RKO (cell line): ENCODE measurements around the gene OMA1.
A peak's percentile ranks its signal among the peaks of the same experiment; 100 is the strongest.
"Not testable (repeated sequence)": the region's sequence is repeated elsewhere in the genome, so short reads cannot be mapped to it uniquely, and the experiment has no call there.

Source experiments
- DNase-seq: peaks from one replicate; pipeline ENCODE4 v3.0.0-alpha.2; 2016; ENCODE audit warnings: low spot score

OMA1 gene

DNA sequence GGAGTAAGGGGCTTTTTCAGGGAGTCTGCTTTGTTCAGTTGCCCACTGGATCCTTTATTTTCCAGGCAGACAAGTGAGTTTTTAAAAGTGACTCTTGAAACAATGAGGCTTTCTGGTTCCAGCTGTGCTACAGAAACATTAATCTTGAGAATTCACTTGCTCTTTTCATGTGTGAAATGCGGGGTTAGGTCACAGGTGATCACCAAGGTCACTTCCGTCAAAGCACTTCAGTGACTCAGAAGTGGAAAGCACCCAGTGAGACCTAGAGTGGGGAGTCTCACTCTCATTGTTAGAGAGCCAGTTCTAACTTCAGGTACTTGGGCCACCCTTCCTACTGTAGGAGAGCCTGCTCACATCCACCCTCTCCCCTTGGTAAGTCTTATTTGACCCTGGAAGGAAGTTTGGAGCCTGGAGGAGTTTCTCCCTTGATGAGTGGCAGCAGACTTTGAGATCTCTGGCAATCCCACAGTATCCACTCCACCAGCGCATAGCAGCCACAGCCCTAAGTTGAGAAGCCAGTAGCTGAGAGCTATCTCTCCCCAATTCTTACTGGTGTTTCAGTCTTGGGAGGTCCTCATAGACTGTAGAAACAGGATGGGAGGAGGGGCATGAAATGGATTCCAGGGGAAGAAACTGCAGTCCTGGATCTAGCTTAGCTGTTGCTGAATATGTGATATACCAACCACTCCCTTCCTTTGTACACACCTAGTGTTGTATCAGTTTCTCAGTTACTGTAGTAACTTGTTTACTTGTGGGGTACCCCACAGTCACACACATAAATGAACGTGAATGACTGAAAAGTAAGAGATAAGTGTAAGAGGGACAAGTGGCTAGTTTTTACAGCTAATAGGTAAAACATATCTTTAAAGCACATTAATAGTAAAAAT lies 27.4 kb upstream of the OMA1 start:
- DNase-seq: no peak

DNA sequence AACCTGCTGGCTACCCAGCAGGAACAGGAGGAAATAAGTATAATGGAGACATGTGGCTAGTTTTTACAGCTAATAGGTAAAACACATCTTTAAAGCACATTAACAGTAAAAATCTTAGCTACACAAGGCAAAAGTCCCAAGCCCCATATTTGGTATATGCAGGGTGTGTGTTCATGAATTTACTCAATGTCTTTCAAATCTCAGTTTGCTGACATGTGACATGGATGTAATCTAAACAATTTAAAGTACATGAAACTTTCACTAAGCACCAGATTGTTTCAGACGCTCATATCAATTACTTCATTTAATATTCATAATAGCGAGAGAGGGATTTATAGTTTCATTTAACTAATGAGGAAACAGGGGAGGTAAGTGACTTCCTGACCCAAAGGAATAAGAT lies 26.6 kb upstream of the OMA1 start:
- no peak for DNase-seq

DNA sequence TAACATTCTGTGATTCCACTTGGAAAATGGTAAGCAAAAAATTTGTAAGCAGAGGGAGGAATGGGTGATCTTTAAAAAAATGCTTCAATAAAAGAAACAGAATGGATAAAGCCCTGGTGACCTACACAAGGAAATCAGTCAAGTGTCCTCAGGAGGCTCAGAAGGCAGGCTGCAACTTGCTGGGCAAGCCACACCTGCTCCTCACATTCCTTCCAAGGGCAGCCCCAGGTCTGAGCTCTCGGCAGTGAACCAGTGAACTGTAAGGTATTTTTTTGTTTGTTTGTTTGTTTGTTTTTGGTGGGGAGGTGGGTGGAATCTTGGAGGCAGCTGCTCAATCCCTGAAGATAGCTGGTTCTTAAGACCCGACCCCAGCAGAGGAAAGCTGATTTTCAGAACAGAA lies 26.2 kb upstream of the OMA1 start:
- DNase-seq: no peak

DNA sequence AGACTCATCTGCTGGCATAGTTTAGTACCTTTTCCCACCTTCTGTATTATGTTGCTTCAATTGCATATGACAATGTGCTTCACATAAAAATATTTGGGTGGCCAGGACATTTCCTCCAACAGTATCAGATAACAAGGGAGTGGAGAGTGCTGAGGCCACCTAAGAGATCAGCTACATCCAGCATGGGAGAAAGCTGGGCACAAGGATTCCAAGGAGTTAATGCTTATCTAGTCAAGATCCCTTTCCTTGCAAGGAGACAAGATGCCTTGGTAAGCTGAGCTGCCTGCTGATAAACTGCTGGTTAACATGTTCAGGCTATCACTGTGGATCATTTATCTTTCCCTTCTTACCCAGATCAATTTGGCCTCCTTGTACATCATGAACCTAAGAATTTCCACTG lies 25.1 kb upstream of the OMA1 start:
- DNase-seq: no peak

DNA sequence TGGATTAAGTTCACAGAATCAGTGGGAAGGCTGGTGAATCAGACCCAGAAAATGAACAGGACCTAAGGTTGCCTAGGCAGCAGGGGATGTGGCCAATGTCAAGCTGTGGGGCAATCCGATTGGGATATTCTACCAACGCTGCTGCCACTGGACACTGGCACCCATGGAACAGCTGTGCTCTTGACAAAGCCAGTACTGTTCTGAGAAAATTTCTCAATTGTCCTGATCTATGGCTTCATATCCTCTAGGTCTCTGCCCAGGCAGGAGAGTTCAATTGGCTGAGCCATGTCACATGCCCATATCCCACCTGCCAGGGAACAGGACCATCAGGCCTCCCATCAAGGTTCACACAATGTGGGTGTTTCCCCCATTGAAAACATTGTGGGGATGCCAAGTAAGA lies 24.3 kb upstream of the OMA1 start:
- no peak for DNase-seq

DNA sequence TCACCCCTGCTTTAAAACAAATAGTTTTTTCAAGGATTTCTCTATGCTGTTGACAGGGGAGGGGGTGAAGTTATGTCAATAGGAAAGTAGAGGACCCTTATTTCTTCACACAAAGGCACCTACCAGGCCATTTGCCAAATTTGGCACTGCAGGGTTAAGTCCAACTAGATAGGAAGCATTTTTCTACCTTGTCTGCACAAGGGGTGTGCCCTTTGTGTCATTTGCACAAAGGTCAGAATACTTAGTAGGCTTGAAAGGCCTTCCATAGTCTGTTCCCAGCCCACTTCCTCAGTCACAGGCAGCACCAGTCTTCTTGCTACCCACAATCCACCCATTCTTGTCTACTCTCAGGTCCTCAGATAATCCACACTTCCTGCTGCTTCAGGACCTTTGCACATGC lies 23.6 kb upstream of the OMA1 start:
- no peak for DNase-seq

DNA sequence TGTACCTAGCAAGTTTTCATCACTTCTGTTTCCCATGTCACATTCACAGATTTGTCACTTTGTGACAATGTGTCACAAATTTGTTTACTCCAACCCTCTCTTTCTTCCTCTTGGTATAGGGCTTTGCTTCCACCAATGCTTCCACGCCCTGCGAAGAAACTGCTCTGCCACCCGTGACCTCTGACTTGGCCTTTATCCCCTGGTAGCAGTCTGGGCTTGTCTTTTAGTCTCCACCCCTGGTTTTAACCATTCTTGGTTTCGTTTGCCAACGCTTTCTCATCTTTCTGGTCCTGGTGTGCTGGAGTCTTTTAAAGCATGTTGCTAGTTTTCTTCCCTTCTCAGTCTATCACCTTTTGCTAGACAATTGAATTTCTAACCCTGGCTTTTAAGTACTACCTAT lies 22.4 kb upstream of the OMA1 start:
- DNase-seq: no peak

DNA sequence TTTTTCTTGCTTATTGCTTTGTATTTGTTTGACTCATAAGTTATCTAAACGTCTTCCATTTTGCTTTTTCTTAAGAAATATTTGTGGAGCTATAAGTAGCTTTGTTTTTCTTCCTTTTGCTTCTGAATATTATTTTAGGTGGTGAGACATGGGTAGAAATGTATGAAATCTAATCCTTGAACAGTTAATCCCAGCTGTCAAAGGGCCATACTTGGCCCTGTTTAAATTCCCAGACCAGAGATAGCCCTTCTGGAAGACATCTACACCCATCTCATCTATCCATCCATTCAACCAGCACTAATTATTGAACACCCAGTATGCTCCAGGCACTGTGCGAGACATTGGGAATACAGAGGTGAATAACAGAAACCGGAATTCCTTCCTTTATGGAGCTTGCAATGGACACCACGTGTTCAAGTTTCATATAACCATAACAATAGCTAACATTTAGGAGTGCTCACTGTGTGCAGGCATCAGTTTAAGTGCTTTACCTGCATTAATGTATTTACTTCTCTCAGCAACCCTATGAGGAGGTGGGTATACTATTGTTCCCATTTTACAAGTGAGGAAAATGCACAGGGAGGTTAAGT lies 21.8 kb upstream of the OMA1 start:
- no peak for DNase-seq

DNA sequence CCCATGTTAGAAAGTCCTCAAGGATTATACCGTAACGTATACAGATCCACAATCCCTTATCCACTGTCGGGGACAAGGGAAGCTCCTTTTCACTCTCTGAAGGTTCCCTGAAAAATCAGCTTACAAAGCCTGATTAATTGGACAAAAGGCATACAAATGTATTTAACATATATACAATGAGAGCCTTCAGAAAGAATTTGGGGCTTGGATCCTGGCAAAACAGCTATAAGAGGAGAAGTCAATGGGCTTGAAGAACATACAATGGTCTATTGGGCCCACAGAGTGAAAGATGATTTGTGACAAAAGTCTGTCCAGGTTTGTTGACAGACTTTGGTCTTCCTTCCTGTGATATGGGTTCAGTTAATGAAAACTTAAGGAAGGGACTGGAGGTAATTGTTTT lies 19.8 kb upstream of the OMA1 start:
- no peak for DNase-seq

DNA sequence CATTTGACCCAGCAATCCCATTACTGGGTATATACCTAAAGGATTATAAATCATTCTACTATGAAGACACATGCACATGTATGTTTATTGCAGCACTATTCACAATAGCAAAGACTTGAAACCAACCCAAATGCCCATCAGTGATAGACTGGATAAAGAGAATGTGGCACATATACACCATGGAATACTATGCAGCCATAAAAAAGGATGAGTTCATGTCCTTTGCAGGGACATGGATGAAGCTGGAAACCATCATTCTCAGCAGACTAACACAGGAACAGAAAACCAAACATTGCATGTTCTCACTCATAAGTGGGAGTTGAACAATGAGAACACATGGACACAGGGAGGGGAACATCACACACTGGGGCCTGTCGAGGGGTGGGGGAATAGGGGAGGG lies 17.2 kb upstream of the OMA1 start:
- DNase-seq: not testable (repeated sequence)

DNA sequence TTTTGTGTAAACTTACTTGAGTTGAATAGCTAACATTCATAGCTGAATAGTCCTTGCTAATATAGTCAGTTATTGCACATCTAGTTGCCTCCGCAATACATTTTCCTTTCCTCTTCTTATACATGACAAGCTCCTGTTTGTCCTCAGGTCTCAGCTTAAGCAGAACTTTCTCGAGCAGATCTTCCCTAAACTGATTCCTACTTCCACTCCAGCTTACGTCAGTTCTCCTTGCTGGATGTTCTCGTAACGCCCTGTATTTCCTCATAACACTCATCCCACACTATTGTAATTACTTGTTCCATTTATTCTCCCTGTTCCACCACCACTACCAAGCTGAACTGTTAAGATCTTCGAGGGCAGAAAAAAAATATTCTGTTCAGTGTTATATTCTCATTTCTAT lies 15.1 kb upstream of the OMA1 start:
- DNase-seq: no peak

DNA sequence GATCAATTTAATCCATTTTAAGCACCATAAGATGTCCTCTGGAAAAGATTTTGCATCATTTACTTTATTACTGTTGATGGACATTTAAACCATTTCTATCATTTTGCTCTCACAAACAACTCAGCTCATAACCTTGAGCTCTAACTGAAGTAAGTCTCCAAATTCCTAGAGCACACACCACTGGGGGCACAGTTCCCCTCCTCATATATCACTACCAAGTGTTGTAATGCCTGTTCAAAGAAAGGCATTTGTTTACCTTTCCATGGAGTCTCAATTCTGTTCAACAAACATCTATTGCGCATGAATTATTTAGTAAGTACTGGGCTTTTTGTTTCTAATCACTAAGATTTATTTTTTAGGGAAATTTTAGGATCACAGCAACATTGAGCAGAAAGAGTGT lies 8.9 kb upstream of the OMA1 start:
- no peak for DNase-seq

DNA sequence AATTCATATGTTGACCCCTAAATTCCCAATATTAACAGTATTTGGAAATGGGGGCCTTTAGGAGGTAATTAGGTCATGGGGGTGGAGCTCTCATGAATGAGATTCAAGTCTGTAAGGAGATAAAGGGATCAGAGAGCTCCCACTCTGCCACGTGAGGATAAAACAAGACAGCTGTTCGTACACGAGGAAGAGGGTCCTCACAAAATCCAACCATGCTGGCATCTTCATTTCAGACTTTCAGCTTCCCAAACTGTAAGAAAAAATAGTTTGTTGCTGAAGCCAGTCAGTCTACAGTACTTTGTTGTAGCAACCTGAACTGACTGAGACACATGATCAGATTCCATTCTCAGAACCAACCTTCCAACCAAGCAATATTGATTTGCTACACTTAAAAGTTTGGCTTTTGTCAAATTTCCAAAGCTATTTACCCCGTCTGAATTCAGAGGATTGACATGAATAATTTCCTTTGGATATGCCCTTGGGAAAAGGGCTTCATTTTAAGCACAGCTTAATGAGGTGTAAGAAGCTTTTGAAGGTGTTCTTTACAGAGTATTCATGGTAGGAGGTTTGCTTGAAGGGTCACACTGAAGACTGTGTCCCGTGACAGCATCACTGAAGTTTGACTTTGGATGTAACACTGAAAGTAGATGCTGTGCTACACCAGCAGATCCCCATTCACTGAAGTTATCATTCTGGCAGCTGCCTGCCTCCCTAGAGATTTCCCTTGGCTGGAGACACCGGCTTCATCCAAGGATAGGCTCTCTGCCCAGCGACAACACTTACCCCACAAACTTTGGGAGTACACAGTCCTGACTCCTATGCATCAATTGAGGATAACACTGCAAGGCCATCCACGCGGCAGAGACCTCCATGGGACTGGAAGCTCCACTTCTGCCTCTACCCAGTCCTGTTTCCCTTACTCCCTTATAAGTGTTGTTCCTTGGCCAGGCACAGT lies 4.9 kb upstream of the OMA1 start:
- DNase-seq: no peak

DNA sequence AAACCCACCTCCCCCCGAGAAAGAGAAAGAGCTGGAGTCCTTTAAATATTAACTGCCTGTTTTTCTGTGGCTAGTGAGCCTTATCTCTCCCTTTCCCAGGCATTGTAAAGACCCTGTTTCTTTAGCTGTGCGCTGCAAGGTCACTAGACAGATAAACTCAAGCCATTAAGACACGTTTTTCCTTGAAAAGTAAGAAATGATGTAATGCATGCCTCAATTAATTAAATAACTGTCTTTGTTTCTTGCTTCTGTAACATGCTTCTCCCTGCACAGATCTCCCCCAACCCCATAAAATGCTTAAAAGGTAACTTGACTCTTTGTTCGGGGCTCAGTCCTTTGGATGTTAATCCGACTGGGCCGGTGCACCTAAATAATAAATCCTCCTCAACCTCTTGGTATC lies 2.8 kb upstream of the OMA1 start:
- not testable (repeated sequence) for DNase-seq

DNA sequence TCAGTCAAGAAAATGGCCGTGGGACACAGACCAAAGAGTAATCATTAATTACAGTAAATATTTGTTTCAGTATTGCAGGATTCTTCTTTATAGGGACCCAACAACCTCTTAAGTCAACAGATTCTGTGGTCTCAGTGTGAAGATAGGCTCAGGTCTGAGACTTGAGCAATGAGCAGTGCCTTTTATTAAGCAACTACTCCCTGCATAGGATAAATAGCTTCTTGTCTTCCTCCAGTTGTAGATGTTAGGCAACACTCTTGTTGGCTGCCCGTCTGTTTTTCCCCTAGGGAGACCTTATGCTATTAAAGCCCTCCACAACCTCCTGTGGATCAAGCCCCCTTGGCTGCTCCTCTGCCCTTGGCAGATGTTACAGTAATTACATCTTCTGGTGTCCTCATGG lies 1.8 kb upstream of the OMA1 start:
- DNase-seq: no peak

DNA sequence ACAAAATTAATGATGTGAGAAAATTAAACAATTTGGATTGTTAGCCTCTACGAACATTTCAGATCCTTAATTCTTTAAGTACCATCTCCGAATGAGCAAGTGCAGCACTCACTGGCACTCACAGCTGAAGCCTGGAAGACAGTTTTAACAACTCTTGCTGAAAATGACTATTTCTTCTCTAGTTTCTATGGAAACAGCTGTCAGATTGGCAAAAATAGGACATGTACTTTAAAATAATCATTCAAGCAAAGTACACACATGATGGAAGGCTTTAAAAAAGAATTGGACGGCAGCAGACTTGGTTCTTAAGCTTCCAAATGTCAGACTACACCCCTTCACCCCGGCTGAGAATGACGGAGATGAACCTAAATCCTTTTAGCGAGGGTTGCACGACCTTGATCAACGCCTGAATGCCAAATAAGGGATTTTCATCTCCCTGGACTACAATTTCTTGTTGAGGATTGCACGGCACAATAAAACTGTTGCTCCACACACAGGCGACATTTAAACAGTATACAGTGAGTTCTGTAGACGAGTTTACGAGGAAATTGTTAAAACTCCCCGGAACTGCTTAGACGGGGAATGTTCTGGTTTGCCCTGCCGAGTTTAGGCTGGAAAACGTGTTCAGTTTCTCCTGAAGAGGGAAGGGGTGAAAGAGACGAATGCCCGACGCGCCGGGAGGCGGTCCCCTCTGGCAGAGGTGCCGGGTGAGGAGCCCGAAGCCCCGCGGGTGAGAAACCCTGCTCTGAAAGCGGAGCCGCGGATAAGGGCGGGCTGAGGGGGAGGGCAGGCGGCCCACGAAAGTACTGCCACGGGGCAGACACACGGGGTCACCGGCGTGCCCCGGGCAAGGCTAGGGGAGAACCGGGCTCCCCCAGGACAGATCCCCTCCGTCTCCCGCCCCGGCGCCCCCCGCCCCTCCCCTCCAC lies 671 bp downstream of the OMA1 start:
- peak; percentile 83 for DNase-seq

DNA sequence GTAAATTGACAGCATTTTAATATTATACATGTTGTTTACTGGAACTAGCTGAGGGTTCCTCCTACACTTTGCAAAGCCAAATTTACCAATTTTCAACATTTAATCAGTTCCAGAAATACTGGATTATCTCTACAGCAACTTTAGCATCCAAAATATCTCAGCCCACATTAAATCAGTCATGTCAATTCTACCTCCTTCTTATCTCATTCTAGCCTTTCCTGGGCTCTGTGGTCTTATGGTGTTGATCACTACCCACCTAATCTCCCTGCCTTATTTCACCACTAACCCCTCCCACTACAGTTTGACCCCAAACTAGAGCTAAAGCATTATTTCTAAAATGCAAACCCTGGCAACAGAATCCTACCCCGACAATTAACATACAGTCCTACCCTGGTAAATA lies 3.3 kb downstream of the OMA1 start:
- DNase-seq: no peak

DNA sequence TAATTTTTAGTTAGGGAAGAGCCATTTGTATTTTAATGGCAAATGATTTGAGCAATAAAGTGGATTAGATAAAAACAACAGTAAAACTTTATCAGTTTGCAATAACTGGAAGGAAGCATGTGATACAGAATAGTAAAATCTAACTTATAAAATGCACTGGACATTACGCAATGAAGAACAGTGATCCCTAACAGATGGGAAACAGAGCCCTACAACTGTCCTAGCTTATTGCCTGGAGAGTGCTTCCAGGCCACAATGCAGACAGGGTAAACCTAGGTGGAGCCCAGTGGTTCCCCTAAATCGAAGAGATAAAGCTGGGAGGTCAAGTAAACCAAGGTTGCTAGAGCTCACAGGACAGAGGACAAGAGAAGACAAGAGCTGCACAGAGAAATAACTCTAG lies 7.0 kb downstream of the OMA1 start:
- no peak for DNase-seq

DNA sequence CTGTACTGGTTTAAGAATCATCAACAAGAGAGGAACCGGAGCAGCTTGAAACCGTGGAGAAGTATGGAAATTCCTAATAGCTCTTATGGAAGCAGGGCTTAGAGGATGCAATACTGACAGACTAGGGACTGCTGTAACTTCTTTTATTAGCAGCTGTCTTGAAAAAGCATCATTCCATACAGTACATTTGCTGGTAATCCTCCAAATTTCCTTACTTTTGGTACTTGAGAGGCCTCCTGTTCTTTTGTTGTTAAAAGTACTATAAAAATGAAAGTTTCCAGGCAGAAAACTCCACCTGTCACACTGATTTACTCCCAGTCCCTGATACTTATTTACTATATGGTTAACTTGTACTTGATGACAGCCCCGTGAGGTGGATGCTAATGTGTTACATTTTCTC lies 7.7 kb downstream of the OMA1 start:
- DNase-seq: no peak

DNA sequence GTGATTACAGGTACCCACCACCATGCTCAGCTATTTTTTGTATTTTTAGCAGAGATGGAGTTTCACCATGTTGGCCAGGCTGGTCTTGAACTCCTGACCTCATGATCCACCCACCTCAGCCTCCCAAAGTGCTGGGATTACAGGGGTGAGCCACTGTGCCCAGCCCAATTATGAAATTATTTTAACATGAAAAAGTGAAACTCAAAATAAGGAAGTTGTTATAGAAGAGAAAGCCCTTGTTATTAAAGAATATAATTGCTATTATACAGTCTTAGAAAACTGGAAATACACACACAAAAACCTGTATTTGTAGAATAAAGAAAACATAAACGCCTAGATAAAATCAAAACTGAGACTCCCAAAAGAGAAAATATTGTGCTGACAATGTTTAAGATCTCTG lies 14.7 kb downstream of the OMA1 start:
- DNase-seq: not testable (repeated sequence)

DNA sequence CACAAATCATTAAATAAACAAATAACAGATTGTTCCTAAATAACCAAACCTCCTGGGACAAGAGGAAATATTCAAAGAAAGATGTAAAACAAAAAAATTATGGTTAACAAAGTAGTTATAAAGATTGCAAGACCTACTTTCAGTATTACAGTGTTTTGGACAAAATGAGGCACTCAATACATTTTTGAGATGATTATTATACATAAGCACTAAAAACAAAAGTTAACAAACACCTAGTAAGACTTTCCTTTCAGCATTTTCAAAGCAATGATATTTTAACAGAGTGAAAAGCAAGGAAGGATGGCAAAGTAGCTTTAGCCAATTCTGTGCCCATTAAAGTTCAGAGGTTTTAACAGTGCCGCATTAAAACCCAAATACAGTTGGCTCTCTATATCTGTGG lies 17.2 kb downstream of the OMA1 start:
- no peak for DNase-seq

DNA sequence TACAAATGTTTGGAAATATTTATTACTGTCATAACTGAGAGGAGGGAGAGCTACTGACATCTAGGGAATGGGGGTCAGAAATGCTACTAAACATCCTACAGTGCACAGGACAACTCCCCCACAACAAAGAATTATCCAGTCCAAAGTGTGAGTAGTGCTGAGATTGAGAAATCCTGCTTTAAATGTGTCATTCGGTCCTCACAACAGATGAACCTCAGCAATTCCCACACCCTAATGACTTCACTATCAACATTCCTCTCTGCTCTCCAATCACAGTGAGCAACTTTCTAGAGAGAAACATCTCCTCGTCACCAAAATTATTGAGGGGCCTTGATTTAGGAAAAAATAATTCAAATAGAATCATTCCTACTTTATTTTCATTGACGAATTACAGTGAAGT lies 18.0 kb downstream of the OMA1 start:
- DNase-seq: peak; percentile 62
